OCI-LY3 (cell line): Measurements from ENCODE around the gene FGF11.
"Not testable (repeated sequence)": the region's sequence is repeated elsewhere in the genome, so short reads cannot be mapped to it uniquely, and the experiment has no call there.

Experiments used
- H2AFZ ChIP-seq: fragments of 200-600, 300-600 bp; shearing (Covaris generic); 2 replicates; pipeline ENCODE4 v1.6.0; 2014; ENCODE audit warnings: antibody characterized with exemption, low read depth, low read length
- H3K27ac ChIP-seq: fragments of 200-600, 300-600 bp; sonication (generic); 2 replicates; pipeline ENCODE4 v1.5.1; 2014; ENCODE audit warnings: mild to moderate bottlenecking, low read length, moderate library complexity, mixed read lengths
- H3K27me3 ChIP-seq: fragments of 200-600, 300-600 bp; sonication (generic); 2 replicates; pipeline ENCODE4 v1.6.1; 2014; ENCODE audit warnings: low read depth, low read length, mixed read lengths
- H3K36me3 ChIP-seq: fragments of 200-600, 300-600 bp; sonication (generic); replicated peaks from 2 replicates; pipeline ENCODE3; 2014; ENCODE audit warnings: low read depth, low read length, mixed read lengths
- H3K4me1 ChIP-seq: fragments of 300-600, 200-600 bp; sonication (generic); 2 replicates; pipeline ENCODE4 v1.6.1; 2014; ENCODE audit warnings: low read length, mixed read lengths
- H3K4me2 ChIP-seq: fragments of 200-600, 300-600 bp; sonication (generic); 2 replicates; pipeline ENCODE4 v1.6.1; 2014; ENCODE audit warnings: low read length, mixed read lengths
- H3K4me3 ChIP-seq: fragments of 300-600, 200-600 bp; sonication (generic); 2 replicates; pipeline ENCODE4 v1.5.1; 2014; ENCODE audit warnings: antibody characterized with exemption, mild to moderate bottlenecking, low read length, moderate library complexity
- H3K79me2 ChIP-seq: fragments of 300-600, 200-600 bp; shearing (Covaris generic); 2 replicates; pipeline ENCODE4 v1.6.1; 2014; ENCODE audit warnings: mild to moderate bottlenecking, low read length, mixed read lengths
- H3K9ac ChIP-seq: fragments of 300-600, 200-600 bp; shearing (Covaris generic); 2 replicates; pipeline ENCODE4 v1.6.0; 2014; ENCODE audit warnings: mild to moderate bottlenecking, low read length, moderate library complexity
- H3K9me3 ChIP-seq: fragments of 200-600, 300-600 bp; shearing (Covaris generic); 2 replicates; pipeline ENCODE4 v1.6.1; 2014; ENCODE audit warnings: low read length, mixed read lengths; ENCODE audit not compliant: insufficient read depth
- H4K20me1 ChIP-seq: fragments of 200-600, 300-600 bp; sonication (generic); 2 replicates; pipeline ENCODE4 v1.6.1; 2016; ENCODE audit warnings: low read length, mixed read lengths; ENCODE audit not compliant: insufficient read depth
- CTCF ChIP-seq: fragments of 200-600, 300-600 bp; sonication (generic); IDR thresholded peaks from 2 replicates; pipeline ENCODE4 v1.5.1; 2014; ENCODE audit warnings: antibody characterized with exemption, low read length, low read depth
- EZH2phosphoT487 ChIP-seq: fragments of 200-600 bp; shearing (Covaris generic); IDR thresholded peaks from 2 replicates; pipeline ENCODE4 v1.6.1; 2018; ENCODE audit warnings: antibody characterized with exemption, mixed run types, low read depth

Gene FGF11

DNA sequence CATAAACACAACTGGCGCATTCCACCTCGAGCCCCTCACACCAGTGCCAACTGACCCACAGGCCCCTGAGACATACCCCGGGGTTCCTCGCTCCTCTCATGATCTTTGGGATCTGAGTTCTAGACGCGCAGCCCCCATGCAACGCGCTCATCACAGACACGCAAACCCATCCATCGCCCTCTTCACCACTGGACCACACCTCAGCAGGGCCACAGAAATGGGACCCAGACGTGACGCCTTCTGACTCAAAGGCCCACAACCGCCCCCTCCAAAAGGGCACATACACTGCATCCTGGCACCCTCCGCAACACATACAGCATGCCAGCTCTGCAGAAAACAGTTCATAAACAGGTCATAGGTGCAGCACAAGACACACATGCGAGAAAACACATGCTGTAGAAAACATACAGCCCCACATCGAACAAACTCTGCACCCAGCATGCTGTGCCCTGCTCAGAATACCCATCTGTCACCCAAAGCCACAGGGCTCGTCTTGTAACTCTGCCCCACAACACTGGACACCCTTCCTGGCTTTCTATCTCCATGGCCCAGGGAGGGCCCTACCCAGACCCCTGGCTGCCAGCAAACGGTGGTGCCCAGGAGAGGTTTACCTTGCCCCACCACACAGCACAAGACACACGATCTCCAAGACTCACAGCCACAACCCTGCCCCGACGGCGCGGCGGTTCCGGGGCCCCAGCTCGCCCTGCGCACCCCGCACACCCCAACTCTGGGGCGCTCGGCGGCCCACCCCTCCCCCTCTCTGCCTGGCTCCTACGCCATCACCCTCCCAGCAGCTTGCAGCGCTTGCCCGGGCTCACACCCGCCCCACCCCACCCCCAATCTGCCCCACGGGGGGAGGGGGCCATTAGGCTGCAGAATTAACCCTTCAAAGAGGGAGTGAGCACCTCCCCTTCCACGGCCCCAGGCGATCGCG, 39.2 kb downstream of the FGF11 start:
- peaks cover 14% of the 10 kb centered on the region for H3K4me1 ChIP-seq
- peak overlapping the region; percentile 83 for H3K9ac ChIP-seq
- no peaks in the 10 kb centered on the region for H3K9me3 ChIP-seq
- H3K4me2 ChIP-seq: peak overlapping the region; percentile 84
- peak overlapping the region; percentile 38 for H3K27ac ChIP-seq
- H3K36me3 ChIP-seq: no peaks in the 10 kb centered on the region
- H3K79me2 ChIP-seq: peaks cover 47% of the 10 kb centered on the region
- peaks cover 19% of the 10 kb centered on the region; the same call in 1 of the 2 replicates for H4K20me1 ChIP-seq
- no peak overlapping the region; the same call in 1 of the 2 replicates for H2AFZ ChIP-seq
- peak overlapping the region; percentile 96 for H3K4me3 ChIP-seq
- no peaks in the 10 kb centered on the region for H3K27me3 ChIP-seq
- TF ChIP-seq CTCF (no peak), EZH2phosphoT487 (no peak)

DNA sequence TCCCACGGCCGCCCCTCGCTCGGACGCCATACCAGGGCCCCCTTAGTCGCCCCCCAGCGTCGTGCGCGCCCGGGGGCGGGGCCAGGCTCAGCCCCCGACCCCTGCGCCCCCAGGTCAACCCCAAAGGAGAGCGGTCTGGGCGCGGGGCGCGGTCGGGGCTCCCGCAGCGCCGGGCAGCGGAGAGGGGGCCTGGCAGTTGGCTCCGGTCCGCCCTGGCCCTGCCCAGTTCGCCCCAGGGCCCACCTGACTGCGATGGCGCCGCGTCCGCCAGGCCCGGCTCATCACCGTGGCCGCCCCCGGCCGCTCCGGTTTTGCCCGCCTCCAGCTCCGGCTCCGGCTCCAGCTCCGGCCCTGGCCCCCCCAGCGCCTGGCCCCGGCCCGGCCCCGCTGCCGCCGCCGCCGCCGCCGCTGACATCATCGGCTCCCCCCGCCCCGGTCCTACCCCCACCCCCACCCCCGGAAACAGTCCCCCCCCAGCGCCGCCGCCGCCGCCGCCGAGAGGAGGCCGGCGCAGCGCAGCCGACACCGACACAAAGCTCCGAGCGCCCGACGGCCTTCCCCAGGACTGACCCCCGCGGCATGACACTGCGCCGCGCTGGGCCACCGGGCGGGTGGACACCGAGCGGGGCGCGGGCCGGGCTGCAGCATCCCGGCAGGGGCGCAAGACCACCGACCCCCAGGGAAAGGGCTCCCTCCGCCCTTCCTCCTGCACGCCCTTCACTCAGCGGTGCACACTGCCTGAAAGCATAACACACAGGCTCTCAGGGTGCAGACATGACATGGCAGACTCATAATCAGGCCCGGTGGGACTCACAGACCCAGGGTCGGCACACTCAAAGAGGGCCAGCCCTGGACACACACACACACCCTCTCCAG, 40.1 kb downstream of the FGF11 start, which contains the start of gene ZBTB4:
TSS of gene ZBTB4 (minus strand) at position 419 of the 876 bp plus-strand sequence. CDS start 12,830 bp downstream, outside the sequence.
- H3K4me3 ChIP-seq: peak within 1 kb of the TSS; percentile 96
- H4K20me1 ChIP-seq: peaks cover 19% of the 10 kb centered on the region; the same call in 1 of the 2 replicates
- TF ChIP-seq CTCF: no peak
- no peak for TF ChIP-seq EZH2phosphoT487
- H3K36me3 ChIP-seq: no peaks in the 10 kb centered on the region
- peaks cover 14% of the 10 kb centered on the region for H3K4me1 ChIP-seq
- H3K9me3 ChIP-seq: no peaks in the 10 kb centered on the region
- no peaks in the 10 kb centered on the region for H3K27me3 ChIP-seq
- peak within 1 kb of the TSS; percentile 18; the same call in 1 of the 2 replicates for H2AFZ ChIP-seq
- peak within 1 kb of the TSS; percentile 83 for H3K9ac ChIP-seq
- peak within 1 kb of the TSS; percentile 99 for H3K4me2 ChIP-seq
- peak within 1 kb of the TSS; percentile 38 for H3K27ac ChIP-seq
- peaks cover 47% of the 10 kb centered on the region for H3K79me2 ChIP-seq

DNA sequence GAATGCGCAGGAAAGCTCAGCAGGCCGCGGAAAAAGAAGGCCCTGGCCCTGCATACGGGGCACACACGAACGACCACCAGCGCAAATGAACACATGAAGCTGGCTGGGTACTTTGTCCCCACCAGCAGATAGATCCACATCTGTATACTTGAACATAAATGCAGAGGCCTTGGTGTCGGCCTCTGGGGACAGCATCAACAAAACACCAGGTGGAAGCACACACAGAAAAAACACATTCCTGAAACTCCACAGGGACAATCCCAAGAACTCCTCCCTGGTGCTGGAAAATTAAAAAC, 40.7 kb downstream of the FGF11 start:
- TF ChIP-seq EZH2phosphoT487: no peak
- TF ChIP-seq CTCF: no peak
- peaks cover 52% of the 10 kb centered on the region for H3K79me2 ChIP-seq
- H3K36me3 ChIP-seq: no peaks in the 10 kb centered on the region
- H3K27ac ChIP-seq: peak overlapping the region; percentile 18; the same call in 1 of the 2 replicates
- H3K4me1 ChIP-seq: peaks cover 14% of the 10 kb centered on the region
- H4K20me1 ChIP-seq: peaks cover 19% of the 10 kb centered on the region; the same call in 1 of the 2 replicates
- peak overlapping the region; percentile 72 for H3K9ac ChIP-seq
- H3K4me3 ChIP-seq: peak overlapping the region; percentile 96
- H3K4me2 ChIP-seq: peak overlapping the region; percentile 99
- H2AFZ ChIP-seq: peak overlapping the region; percentile 18; the same call in 1 of the 2 replicates
- no peaks in the 10 kb centered on the region for H3K9me3 ChIP-seq
- H3K27me3 ChIP-seq: no peaks in the 10 kb centered on the region

DNA sequence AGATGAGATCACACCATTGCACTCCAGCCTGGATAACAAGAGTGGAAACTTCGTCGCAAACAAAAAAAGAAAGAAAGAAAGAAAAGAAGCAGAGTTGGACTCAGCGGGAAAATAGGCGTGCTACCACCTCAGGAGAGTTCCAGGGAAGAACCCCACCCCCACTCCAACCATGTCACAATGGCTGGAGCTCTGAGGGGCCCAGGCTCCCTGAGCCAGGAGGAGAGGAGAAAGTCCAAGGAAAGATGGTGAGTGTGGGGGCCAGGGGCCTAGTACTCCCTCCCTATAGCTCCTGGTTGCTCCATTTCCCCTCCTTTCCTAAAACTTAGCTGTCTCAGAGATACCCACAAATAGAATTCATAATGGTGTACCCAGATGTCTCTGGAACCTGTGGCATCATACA, 42.0 kb downstream of the FGF11 start, which contains the start of gene SLC35G6:
TSS of gene SLC35G6 (plus strand) at position 172 of the 400 bp plus-strand sequence. CDS start at position 243, 71 bp downstream.
- Histone ChIP-seq H3K4me1 (peaks cover 20% of the 10 kb centered on the region), H4K20me1 (peaks cover 22% of the 10 kb centered on the region), H3K4me3 (peak within 1 kb of the TSS; percentile 96), H3K4me2 (peak within 1 kb of the TSS; percentile 99), H3K79me2 (peaks cover 54% of the 10 kb centered on the region), H3K9ac (peak within 1 kb of the TSS; percentile 72)
- H3K27ac ChIP-seq, H3K27me3 ChIP-seq, H2AFZ ChIP-seq, H3K9me3 ChIP-seq, H3K36me3 ChIP-seq: not testable (repeated sequence)

- not testable (repeated sequence) for H3K4me2 ChIP-seq, H3K27ac ChIP-seq, H3K27me3 ChIP-seq, H3K4me3 ChIP-seq, H2AFZ ChIP-seq, H3K36me3 ChIP-seq, H3K9me3 ChIP-seq, H3K9ac ChIP-seq
- Histone ChIP-seq H3K4me1 (peaks cover 23% of the 10 kb centered on the region), H3K79me2 (peaks cover 54% of the 10 kb centered on the region), H4K20me1 (peaks cover 20% of the 10 kb centered on the region)
Measured at GRCh38 chr17:7481842-7482741, 42.8 kb downstream of the FGF11 start.

- not testable (repeated sequence) for H3K36me3 ChIP-seq, H3K9me3 ChIP-seq, H3K27me3 ChIP-seq, H2AFZ ChIP-seq
- Histone ChIP-seq H4K20me1 (peaks cover 20% of the 10 kb centered on the region), H3K27ac (peak overlapping the region; percentile 93), H3K4me3 (peak overlapping the region; percentile 100), H3K9ac (peak overlapping the region; percentile 100), H3K4me2 (peak overlapping the region; percentile 85), H3K79me2 (peaks cover 54% of the 10 kb centered on the region), H3K4me1 (peaks cover 23% of the 10 kb centered on the region)
Measured at GRCh38 chr17:7482742-7483088, 43.4 kb downstream of the FGF11 start.
